HG03139 (cell line): ENCODE data around the gene MAPKAPK3.

Experiments used
- ATAC-seq: cut with Tn5 transposase; IDR thresholded peaks from one replicate; pipeline ENCODE4 v1.9.1; 2021; ENCODE audit not compliant: unreplicated experiment

The MAPKAPK3 gene

DNA sequence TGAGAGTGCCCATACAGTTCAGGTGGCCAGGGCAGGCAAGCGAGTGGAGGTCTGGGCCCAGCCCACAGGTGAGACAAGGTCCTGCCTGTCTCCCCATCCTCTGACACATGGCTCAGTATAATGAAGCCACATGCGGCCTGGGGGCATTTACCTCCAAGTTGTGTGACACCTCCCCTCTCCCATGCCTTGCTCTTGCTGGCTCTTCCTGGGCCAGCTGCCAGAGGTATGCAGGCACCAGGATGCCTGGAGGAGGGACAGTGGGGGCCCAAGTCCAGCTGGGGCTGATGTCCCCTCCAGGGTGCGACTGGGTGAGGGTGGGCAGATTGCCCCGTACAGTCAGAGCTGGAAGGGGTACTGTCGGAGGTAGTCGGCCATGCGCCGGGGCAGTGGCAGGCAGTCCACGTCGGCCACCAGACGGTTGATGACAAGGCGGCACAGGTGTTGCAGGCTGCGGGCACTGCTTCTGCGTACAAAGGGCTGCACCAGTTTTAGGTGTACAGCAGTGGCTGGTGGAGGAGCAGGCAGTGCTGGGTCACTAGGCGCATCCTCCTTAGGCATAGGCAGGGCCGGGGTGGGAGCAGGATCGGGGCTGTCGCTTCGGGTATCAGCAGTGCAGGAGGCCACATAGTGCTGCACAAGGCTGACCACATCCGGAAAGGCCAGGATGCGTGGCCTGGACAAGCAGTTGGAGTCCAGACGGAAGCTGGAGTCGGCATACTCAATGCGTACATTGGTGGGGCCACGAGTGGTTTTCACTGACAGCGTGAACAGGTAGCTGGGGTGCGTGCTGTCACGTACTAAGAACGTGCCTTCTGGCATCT is 9.5 kb upstream of the MAPKAPK3 start:
- no peak for ATAC-seq

- ATAC-seq: no peak
Measured at GRCh38 chr3:50608278-50608677, 8.7 kb upstream of the MAPKAPK3 start.

GRCh38 chr3:50609071-50609762 is 7.7 kb upstream of the MAPKAPK3 start:
- ATAC-seq: no peak

GRCh38 chr3:50609763-50610085 is 7.2 kb upstream of the MAPKAPK3 start:
- no peak for ATAC-seq

GRCh38 chr3:50610181-50610971 is 6.6 kb upstream of the MAPKAPK3 start:
- ATAC-seq: no peak

GRCh38 chr3:50610992-50611463 is 5.9 kb upstream of the MAPKAPK3 start:
- no peak for ATAC-seq

DNA sequence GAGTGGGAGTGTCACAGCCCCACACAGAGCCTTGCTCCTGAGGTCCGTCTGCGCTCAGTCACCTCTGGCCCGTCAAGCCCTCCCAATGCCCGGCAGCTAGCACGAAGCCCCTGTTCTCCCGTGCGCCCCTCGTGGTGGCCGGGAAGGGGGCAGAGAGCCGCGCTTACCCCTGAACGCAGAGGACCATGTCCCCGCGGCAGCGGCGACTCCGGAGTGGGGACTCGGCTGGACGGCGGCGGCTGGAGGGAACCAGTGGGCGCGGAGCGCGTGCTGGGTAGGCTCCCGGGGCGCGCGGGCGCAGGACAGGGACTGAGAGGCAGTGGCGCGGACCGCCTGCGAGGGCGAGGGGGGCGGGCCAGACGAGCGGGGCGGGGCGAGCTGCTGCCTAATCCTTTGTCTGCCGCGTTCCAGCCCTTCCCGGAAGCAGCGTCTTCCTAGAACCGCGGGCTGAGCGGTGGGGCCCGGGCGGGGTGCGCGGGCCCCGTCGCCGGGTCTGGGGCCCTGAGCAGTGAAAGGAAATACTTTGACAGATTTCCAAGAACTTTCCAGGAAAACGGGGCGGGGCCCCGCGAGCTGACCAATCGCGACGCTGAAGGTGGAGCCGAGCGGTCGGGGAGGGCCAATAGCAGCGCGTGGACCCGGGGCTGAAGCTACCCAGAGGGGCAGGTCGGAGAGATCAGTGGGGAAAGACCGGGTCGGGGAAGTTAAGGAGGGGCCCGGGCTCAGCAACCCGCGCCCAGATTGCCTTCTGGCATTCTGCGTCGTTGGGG is 5.3 kb upstream of the MAPKAPK3 start, which contains the start of gene CISH:
Gene CISH (minus strand): TSS at position 311 of the 770 bp plus-strand sequence. CDS start 124 bp downstream, at position 187.
- ATAC-seq: peak; percentile 60

DNA sequence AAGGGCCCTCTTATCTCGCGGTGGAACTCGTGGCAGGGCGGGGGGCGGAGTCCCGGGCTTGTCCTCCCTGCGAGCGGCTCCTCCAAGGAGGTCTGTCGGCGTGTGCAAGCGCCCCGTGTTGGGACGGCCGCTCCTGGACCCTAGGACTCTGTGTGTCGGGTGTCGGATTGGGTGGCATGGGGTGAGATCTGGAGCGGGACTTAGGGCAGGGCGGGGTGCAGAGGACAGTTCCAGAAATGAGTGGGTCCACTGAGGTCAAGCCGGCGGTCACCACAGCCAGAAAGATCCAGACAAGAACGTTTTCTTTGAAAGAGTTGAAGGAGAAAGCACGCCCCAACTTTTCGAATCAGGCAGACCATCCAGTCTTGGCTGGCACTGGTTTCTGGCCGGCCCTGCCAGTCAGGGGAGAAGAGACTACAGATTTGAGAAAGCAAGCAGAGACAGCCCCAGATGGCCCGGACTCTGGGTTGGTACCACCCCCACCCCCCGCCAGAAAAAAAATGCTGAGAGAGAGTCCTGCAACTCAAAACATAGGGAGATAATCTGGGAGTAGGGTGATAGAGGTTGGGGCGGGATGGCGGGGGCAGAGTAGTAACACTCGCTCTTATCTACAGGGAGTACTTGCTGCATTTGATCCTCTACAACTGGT is 4.6 kb upstream of the MAPKAPK3 start:
- ATAC-seq: no peak

- no peak for ATAC-seq
Measured at GRCh38 chr3:50612970-50613846, 3.7 kb upstream of the MAPKAPK3 start.

- no peak for ATAC-seq
Measured at GRCh38 chr3:50615190-50615589, 1.8 kb upstream of the MAPKAPK3 start.

GRCh38 chr3:50616003-50616769 is 765 bp upstream of the MAPKAPK3 start:
- ATAC-seq: no peak

DNA sequence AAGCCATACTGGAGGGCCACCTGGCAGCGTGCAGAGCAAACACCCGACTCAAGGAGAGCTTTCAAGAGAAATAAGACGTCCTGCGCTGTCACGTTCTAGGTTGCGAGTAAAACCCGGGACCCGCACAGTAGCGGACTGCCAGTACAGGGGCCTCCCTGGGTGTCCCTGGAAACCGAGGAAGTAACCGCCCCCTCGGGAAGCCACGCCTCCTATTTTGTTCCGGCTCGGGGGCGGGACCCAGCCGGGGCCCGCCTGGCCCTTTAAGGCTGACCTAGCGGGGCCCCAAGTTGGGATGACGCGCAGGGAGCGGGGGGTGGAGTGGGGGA is 218 bp upstream of the MAPKAPK3 start:
- ATAC-seq: peak; percentile 53

GRCh38 chr3:50617911-50618481 is 1.0 kb downstream of the MAPKAPK3 start:
- no peak for ATAC-seq

GRCh38 chr3:50620420-50620819 is 3.5 kb downstream of the MAPKAPK3 start:
- ATAC-seq: no peak

DNA sequence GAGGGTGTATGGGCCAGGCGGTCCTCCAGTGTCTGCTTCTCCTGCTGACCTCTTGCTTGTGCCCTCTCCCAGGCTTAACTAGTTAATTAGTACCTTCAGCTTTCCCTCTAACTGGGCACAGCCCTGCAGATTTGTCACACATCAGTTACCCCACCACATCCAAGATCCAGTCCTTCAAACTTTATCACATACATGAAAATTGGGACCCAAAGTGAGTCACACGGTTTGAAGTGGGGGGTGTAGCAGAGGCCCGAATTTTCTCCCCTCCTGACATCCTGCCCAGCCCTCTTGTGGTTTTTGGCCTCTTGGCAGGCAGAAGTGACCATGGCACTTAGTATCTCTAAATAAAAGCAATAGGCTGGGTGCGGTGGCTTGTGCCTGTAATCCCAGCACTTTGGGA is 3.9 kb downstream of the MAPKAPK3 start:
- no peak for ATAC-seq

DNA sequence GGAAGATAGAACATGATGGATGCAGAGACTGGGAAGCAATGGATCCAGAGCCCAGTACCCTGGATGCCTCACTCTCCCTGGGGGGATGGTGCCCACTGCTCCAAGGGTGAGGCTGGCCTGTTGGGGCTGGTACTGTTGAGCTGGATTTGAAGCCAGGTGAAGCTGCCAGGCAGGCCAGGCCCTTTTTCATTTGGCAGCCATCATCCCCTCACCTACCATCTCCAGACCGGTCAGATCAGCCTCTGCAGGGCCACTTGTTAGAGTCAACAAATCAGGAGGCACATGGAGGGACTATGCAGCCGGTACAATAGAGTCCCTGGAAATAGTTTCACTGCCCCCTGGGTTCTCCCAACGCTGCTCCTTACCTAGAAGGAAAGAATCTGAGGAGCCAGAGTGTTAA is 5.9 kb downstream of the MAPKAPK3 start:
- no peak for ATAC-seq

DNA sequence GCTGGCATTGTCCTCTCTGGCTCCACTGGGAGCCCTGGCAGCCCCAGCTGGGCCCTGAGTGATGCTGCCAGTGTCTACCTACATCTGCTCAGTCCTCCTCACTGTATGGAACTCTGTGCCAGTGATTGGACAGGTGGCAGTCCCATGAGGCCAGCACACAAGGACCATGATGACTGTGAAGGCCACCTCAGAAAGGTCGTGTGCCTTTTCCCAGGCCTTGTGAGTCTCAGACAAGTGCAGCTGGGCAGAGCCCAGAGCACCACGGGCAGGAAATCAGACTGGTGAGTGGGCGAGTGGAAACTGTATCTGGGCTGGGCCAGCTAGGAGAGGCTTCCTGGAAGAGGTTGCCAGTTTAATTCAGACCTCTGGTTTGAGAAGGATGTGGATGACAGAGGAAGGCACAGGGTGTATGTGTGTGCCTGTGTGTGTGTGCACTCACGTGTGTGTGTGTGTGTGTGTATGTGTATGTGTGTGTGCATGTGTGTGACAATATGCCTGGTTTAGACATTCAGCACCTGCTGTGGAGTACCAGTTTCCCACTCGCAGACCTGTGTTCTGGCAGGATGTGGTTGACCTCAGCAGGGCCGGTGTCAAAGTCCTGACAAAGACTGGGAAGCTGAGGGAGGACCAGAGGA is 7.0 kb downstream of the MAPKAPK3 start:
- ATAC-seq: peak; percentile 38

DNA sequence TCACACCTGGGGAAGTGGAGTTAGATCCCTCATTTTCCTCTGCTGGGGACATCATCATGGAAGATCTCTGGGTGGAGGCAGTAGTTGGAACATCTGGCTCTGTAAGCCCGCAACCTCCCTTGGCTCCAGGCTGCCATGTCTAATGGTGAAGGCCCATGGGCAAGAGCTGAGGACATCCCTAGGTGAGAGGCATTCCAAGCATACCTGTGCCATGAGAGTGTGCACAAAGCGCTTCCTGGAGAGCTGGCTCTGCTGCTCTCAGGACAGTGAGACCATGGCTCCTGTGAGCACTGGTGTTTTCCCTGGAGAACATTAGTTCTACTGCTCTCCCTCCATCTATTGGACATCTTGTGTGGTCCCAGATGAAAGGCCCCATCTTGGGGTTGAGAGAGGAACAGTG is 7.7 kb downstream of the MAPKAPK3 start:
- ATAC-seq: no peak
